Fibroblast of pulmonary artery (primary cell): ENCODE measurements around the gene HOXA7.

ENCODE experiments used
- DNase-seq: peaks from one replicate; pipeline ENCODE4 v3.0.0-alpha.2; 2010; ENCODE audit warnings: low read depth
- H3K4me3 ChIP-seq: replicated peaks from 2 replicates; pipeline ENCODE4 v1.5.1; 2011; ENCODE audit warnings: low read depth, mild to moderate bottlenecking, control low read depth, low read length, moderate library complexity
- TF ChIP-seq, protein P1 (sequence below): IDR thresholded peaks from 2 replicates; pipeline ENCODE4 v1.5.1; 2011; ENCODE audit warnings: mild to moderate bottlenecking, control low read depth, low read length, inconsistent platforms; ENCODE audit errors: missing control alignments

Gene HOXA7

DNA sequence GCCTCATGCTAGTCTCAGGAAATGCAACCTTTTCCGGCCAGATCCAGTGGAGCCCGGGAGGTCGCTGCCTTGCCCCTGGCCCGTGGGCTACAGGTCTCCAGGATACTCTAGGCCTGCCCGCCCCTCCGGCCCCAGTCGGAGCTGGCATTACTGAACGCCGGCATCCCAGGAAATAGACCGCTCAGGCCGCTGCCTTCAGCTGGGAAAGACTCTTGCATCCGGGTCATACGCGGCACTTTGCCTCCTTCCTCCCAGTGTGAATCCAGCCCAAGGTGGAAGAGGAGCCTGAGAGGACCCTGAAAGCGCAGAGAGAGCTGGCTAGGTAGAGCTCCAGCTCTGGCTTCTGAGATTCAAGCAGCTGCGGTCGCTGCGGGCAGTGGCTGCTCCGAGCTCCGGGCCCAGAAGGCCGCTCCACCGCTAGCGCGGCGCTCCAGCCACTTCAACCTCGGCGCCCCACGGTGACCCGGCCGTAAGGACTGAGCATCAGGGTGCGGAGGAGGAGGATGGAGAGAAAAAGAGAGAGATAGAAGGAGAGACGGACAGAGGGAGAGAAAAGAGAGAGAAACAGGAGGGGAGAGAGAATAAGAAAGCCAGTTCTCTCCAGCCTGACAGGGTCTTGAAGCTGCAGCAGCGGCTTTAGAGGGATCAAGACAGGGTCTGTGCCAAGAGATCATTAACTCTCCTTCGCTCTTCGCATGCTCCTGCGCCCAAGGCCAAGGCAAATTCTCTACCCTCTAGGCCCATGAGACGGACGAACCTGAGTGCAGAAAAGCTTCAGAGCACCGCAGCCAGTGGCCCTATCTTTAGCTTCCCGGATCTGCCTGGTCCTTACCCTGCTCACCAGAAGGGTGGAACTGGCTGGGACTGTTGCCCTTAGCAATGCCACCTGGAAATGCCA is 19.4 kb upstream of the HOXA7 start:
- TF ChIP-seq, protein P1, sequence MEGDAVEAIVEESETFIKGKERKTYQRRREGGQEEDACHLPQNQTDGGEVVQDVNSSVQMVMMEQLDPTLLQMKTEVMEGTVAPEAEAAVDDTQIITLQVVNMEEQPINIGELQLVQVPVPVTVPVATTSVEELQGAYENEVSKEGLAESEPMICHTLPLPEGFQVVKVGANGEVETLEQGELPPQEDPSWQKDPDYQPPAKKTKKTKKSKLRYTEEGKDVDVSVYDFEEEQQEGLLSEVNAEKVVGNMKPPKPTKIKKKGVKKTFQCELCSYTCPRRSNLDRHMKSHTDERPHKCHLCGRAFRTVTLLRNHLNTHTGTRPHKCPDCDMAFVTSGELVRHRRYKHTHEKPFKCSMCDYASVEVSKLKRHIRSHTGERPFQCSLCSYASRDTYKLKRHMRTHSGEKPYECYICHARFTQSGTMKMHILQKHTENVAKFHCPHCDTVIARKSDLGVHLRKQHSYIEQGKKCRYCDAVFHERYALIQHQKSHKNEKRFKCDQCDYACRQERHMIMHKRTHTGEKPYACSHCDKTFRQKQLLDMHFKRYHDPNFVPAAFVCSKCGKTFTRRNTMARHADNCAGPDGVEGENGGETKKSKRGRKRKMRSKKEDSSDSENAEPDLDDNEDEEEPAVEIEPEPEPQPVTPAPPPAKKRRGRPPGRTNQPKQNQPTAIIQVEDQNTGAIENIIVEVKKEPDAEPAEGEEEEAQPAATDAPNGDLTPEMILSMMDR: no peak
- DNase-seq: no peak
- no peak overlapping the region for H3K4me3 ChIP-seq

DNA sequence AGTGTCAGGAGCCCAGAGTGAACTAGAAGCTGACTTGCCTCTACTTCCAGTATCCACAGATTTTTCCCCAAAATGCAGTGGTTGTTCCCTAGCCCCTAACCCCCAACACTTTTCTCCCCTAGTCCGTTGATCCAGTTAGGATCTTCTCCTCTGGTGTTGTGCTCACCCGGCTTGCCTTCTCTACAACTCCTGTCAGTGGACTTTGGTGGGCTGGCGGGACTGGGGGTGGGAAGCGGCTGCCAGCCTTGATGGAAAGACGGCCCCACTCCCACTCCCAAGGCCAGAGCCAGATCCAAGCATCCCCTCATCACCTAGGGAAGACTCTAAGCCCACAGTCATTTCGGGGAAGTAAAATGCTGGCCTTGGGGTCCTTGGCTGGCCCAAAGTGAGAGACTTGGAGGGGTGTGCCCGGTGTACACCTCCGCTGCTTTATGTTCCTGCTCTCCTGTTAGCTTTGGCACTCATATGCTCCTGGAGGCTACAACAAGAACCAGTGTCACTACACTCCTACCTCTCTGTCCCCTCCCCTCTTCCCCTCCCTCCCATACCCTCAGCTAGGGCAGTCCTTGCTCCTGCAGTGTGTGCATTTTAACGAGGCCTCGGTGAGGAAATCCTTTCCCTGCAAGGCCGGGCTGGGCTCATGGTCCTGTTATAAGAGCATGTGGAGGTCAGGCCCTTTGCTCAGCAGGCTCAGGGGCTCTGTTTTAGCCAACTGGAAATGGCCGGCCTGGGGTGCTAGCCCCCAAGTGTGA is 18.6 kb upstream of the HOXA7 start:
- TF ChIP-seq, protein P1: no peak
- no peak for DNase-seq
- H3K4me3 ChIP-seq: no peak overlapping the region

DNA sequence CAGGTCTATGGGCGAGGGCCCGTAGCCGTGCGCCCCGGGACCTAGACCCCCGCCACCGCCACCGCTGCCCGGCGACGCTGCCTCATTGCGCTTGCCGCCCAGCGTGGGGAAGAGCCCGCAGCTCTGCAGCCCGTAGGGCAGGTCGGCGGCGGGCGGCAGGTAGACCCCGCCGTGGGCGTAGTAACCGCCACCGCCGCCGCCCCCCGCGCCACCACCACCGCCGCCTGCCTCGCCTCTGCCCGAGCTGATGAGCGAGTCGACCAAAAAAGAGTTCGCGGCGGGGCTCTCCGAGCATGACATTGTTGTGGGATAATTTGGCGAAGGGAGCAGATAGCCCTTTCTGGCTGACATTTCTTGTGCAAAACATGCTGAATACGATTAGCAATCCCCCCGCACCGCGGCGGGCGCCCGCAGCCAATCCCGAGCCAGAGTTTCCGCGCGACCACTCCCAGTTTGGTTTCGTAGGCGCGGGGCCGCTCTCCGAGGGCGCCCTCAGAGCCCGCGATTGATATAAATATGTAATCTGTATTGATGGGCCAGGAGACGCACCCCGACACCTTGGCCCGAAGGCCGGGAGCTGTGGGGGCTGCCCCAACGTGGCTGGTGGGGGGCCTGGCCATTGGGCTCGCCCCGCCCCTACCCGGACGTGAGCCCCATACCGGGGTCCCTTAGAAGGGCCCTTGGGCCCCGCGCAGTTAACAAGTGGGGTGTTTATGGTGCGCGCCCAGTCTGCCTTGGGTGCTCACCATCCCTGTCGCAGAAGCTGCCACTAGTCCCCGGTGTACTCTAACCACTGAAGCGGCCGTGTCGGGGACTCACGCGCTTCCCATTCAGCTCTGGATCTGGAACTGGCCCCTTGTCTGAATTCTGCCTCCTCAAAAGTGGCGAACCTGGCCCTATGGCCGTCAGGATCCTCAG is 17.7 kb upstream of the HOXA7 start, which contains the start of gene HOXA10:
Gene HOXA10 (minus strand): TSS at position 365 of the 918 bp plus-strand sequence. CDS start 14 bp downstream, at position 351.
- no peak for DNase-seq
- TF ChIP-seq, protein P1: no peak
- no peak within 1 kb of the TSS for H3K4me3 ChIP-seq

DNA sequence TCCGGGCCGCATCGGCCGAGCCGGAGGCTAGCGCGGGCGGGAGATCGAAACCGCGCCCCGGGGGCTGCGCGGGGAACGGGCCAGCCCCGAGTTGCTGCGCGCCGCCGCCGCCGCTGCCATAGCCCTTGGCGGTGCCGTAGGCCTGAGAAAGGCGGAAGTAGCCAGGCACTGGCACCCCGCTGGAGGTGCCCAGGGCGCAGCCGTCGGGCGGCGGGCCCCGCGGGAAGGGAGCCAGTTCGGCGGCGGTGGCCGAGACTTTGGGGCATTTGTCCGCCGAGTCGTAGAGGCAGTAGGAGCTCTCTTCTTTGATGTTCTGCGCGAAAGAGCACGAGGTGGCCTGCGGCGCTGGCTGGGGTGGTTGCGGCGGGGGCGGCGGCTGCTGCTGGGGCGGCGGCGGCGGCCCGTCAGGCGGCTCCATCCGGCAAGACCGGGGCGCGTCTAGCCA is 17.1 kb upstream of the HOXA7 start:
- TF ChIP-seq, protein P1: no peak
- DNase-seq: no peak
- no peak overlapping the region for H3K4me3 ChIP-seq

DNA sequence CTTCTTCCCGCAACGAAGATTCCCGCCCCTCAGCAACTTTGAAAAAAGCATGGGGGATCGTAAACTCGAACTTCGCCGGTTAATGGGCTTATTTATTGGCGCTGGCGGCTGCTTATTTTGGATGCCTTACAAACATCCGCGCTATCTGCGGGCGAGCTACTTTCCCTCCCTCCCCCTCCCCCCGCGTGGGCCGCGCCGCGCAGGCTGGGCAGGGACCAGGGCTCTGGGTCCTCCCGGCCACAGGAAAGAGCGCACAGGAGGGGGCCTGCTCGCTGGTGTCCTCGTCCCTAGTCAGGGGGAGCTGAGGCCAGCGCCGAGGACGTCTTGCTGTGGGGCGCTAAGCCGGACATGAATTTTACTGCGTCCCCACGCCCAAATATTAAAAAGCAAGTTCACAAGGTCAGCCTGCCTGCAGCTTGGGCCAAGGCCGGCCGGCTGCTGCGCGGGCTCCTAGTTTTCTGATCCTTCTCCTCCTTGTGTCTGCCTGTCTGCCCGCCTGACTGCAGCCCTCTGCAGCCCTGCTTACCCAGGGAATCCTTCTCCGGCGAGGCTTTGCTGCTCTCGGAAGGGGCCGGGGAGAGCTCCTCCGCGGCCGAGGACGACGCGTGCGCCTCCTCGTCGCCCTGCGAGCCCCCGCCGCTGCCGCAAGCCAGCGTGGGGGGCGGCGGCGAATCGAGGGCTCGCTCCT is 16.5 kb upstream of the HOXA7 start:
- TF ChIP-seq, protein P1: no peak
- H3K4me3 ChIP-seq: no peak overlapping the region
- no peak for DNase-seq

DNA sequence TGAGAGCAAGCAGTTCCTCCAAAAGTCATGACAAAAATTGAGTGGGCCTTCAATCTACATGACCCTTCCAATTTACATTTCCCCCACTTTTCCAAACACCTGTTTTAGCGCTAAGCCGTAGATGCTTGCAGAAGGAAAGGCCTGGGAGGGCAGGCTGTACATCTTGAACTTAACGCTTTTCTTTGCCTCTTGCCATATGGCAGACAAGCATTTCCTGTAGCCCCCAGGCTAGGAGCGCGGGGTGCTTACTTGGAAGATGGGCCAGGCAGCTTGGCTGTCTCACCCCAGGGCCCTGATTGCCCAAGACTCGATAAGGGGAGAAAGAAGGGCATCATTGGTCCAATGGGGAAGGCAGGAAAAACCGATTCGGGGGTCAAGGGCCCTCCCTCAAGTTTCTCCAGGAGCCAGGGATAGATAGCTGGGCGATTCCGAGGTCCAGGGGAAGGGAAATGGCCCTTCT is 15.9 kb upstream of the HOXA7 start:
- H3K4me3 ChIP-seq: no peak overlapping the region
- no peak for DNase-seq
- TF ChIP-seq, protein P1: no peak
